Loucy (cell line): ENCODE data around the gene BRAF.

Experiments used
- EZH2phosphoT487 ChIP-seq: fragments of 200-600 bp; IDR thresholded peaks from 2 replicates; pipeline ENCODE4 v1.6.1; 2018; ENCODE audit warnings: antibody characterized with exemption, mild to moderate bottlenecking, moderate library complexity, borderline replicate concordance
- TF ChIP-seq, protein P1 (sequence below): fragments of 200-600 bp; sonication (generic); conservative IDR thresholded peaks from 2 replicates; pipeline ENCODE4 v1.5.1; 2014; ENCODE audit warnings: mild to moderate bottlenecking, antibody characterized with exemption, low read length

DNA sequence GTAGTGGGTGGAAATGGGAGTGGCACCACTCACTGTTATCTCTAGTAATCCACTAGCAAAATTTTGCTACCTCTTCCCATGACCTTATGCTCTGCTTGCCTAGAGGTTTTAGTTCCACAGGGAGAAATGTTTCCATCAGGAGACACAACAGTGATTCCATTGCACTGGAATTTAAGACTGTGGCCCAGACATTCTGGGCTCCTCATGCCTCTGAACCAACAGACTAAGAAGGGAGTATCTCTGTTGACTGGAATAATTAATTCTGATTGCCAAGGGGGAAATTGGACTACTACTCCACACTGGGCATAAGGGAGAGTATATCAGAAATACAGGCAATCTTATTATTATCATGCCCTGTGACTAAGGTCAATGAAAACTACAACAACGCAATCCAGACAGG lies 16.2 kb upstream of the BRAF start:
- TF ChIP-seq, protein P1, sequence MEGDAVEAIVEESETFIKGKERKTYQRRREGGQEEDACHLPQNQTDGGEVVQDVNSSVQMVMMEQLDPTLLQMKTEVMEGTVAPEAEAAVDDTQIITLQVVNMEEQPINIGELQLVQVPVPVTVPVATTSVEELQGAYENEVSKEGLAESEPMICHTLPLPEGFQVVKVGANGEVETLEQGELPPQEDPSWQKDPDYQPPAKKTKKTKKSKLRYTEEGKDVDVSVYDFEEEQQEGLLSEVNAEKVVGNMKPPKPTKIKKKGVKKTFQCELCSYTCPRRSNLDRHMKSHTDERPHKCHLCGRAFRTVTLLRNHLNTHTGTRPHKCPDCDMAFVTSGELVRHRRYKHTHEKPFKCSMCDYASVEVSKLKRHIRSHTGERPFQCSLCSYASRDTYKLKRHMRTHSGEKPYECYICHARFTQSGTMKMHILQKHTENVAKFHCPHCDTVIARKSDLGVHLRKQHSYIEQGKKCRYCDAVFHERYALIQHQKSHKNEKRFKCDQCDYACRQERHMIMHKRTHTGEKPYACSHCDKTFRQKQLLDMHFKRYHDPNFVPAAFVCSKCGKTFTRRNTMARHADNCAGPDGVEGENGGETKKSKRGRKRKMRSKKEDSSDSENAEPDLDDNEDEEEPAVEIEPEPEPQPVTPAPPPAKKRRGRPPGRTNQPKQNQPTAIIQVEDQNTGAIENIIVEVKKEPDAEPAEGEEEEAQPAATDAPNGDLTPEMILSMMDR: no peak
- no peak for TF ChIP-seq EZH2phosphoT487
